K562 treated with DMSO at 1 percent for 24 hours (cell line): ENCODE data around the gene ACP2. TPM values are rescaled to one million over a fixed set of nuclear protein-coding genes. Genes with fewer than 3 reads are reported as not detected.

Experiments used
- total RNA-seq: library from RNA; unstranded; fragments of 300-600 nt; gene quantifications from 2 replicates; pipeline ENCODE4 v1.2.3, GENCODE V29; 2022; ENCODE audit warnings: low read depth; ENCODE audit not compliant: insufficient read depth

Gene ACP2
- total RNA-seq: 44.0 and 44.2 TPM in 2 replicates

GRCh38 chr11:47248664-47249377 is at the start of gene ACP2:
Gene ACP2 (minus strand): TSS chr11:47248814. CDS start chr11:47248789, 25 bp downstream.

GRCh38 chr11:47269829-47270305 is 21.3 kb upstream of the ACP2 start, which contains the start of gene MADD:
Gene MADD (plus strand): TSS chr11:47270133.

GRCh38 chr11:47257517-47258316 is 9.1 kb upstream of the ACP2 start, which contains the start of gene NR1H3:
Gene NR1H3 (plus strand): TSS chr11:47257996. CDS start chr11:47259217, 1,221 bp downstream.

Other genes starting within 250 kb of the ACP2 start
- 88.9 and 92.2 TPM in 2 replicates for gene ARFGAP2, start 71.9 kb downstream of the ACP2 start, total RNA-seq
- 8.4 and 10.3 TPM in 2 replicates for gene PACSIN3, start 62.4 kb downstream of the ACP2 start, total RNA-seq
- 16.0 and 23.1 TPM in 2 replicates for gene DDB2, start 33.8 kb downstream of the ACP2 start, total RNA-seq
- 23.9 and 33.4 TPM in 2 replicates for gene NR1H3, start 9.2 kb upstream of the ACP2 start, total RNA-seq
- gene MADD, start 21.3 kb upstream of the ACP2 start, total RNA-seq: 68.3 and 70.5 TPM in 2 replicates
- gene MYBPC3, start 103.9 kb upstream of the ACP2 start, total RNA-seq: 0.07 and 0.14 TPM in 2 replicates
- 97.0 and 98.7 TPM in 2 replicates for gene SPI1, start 129.7 kb upstream of the ACP2 start, total RNA-seq
- 36.8 and 37.2 TPM in 2 replicates for gene SLC39A13, start 159.8 kb upstream of the ACP2 start, total RNA-seq
- gene PSMC3, start 177.6 kb upstream of the ACP2 start, total RNA-seq: 257 and 263 TPM in 2 replicates
- 1.0 TPM in 1 of 2 replicates, not detected in the other for gene RAPSN, start 200.3 kb upstream of the ACP2 start, total RNA-seq